ENCODE data around the gene SHISAL2A.

DNA sequence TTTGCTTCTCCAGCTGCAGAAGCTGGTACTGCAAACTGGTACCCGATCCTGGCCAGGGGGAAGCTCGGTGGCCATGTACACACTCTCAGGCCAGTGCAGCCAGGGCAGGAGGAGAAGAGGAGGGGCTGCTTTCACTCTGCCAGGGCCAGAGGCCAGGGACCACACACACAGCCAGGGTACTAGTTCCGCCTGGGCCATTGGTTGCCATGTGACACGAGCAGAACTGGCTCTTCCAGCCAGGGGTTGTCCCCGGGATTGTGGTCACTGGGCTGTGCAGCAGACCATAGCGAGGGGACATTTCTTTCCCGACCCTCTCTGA, 3.7 kb upstream of the SHISAL2A start:
- TF ChIP-seq, protein P1, sequence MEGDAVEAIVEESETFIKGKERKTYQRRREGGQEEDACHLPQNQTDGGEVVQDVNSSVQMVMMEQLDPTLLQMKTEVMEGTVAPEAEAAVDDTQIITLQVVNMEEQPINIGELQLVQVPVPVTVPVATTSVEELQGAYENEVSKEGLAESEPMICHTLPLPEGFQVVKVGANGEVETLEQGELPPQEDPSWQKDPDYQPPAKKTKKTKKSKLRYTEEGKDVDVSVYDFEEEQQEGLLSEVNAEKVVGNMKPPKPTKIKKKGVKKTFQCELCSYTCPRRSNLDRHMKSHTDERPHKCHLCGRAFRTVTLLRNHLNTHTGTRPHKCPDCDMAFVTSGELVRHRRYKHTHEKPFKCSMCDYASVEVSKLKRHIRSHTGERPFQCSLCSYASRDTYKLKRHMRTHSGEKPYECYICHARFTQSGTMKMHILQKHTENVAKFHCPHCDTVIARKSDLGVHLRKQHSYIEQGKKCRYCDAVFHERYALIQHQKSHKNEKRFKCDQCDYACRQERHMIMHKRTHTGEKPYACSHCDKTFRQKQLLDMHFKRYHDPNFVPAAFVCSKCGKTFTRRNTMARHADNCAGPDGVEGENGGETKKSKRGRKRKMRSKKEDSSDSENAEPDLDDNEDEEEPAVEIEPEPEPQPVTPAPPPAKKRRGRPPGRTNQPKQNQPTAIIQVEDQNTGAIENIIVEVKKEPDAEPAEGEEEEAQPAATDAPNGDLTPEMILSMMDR (IDR thresholded peaks at IDR 0.05; ENCODE audit: low read depth, low read length, missing input control): no peak
- TF ChIP-seq FOXA1 (IDR thresholded peaks at IDR 0.05) (no peak), SP1 (IDR thresholded peaks at IDR 0.05) (no peak), GABPA (IDR thresholded peaks at IDR 0.05 in 1 of 2, conservative IDR thresholded peaks at IDR 0.05 in 1 of 2) (no peak), MAX (IDR thresholded peaks at IDR 0.05) (no peak), YY1 (IDR thresholded peaks at IDR 0.05) (no peak), JUND (IDR thresholded peaks at IDR 0.05) (no peak), RAD21 (IDR thresholded peaks at IDR 0.05) (no peak), TAF1 (conservative IDR thresholded peaks at IDR 0.05) (no peak), ZBTB33 (IDR thresholded peaks at IDR 0.05) (no peak), RXRA (IDR thresholded peaks at IDR 0.05) (no peak), EGR1 (IDR thresholded peaks at IDR 0.05; ENCODE audit: low read depth in 2 of 2) (no peak)
- TF ChIP-seq, protein P2, sequence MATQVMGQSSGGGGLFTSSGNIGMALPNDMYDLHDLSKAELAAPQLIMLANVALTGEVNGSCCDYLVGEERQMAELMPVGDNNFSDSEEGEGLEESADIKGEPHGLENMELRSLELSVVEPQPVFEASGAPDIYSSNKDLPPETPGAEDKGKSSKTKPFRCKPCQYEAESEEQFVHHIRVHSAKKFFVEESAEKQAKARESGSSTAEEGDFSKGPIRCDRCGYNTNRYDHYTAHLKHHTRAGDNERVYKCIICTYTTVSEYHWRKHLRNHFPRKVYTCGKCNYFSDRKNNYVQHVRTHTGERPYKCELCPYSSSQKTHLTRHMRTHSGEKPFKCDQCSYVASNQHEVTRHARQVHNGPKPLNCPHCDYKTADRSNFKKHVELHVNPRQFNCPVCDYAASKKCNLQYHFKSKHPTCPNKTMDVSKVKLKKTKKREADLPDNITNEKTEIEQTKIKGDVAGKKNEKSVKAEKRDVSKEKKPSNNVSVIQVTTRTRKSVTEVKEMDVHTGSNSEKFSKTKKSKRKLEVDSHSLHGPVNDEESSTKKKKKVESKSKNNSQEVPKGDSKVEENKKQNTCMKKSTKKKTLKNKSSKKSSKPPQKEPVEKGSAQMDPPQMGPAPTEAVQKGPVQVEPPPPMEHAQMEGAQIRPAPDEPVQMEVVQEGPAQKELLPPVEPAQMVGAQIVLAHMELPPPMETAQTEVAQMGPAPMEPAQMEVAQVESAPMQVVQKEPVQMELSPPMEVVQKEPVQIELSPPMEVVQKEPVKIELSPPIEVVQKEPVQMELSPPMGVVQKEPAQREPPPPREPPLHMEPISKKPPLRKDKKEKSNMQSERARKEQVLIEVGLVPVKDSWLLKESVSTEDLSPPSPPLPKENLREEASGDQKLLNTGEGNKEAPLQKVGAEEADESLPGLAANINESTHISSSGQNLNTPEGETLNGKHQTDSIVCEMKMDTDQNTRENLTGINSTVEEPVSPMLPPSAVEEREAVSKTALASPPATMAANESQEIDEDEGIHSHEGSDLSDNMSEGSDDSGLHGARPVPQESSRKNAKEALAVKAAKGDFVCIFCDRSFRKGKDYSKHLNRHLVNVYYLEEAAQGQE (IDR thresholded peaks at IDR 0.05): no peak
- TF ChIP-seq, protein P3, sequence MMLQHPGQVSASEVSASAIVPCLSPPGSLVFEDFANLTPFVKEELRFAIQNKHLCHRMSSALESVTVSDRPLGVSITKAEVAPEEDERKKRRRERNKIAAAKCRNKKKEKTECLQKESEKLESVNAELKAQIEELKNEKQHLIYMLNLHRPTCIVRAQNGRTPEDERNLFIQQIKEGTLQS (IDR thresholded peaks at IDR 0.05): no peak

Measured in liver (tissue), 3 donors.